ENCODE data around the gene ANKRD34A.

Gene ANKRD34A

DNA sequence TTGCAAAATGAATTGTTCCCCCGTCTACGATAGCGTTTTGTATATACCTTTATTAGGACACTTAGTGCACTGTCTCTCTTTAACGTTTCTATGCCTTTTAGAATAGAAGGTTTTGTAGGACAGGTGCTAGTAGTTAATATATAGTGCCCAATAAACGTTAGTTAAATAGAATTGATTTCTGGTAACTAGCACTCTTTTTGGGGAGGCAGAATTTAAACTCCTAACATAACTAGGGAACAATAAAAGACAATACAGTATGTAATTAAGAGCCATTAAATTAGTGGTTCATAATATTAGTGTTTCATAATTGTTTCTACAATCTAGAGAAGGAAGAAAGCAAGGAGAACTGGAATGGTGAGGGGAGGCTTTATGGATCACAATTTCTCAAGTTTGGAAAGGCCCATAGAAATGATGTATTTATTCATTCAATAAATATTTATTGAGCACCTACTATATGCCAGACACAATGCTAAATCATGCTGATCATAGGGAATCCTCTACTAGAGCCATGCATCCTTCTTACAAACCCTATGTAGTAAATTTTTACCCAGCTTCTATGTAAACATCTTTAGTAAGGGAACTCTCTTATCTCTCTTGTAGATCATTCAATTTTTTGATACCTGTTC, 857 bp upstream of the ANKRD34A start:
- peaks cover 50% of the 10 kb centered on the region for H3K4me1 ChIP-seq (ENCODE audit: insufficient read depth, low read length)
- ATAC-seq (ENCODE audit: insufficient read depth, low read depth) (no peak), DNase-seq (no peak)
- H3K79me2 ChIP-seq (ENCODE audit: insufficient read depth, low read length): 0 out of 2 replicates have a peak, but pooled peaks cover 5% of the 10 kb centered on the region
- H3K36me3 ChIP-seq (ENCODE audit: insufficient read depth, low read length): no peaks in the 10 kb centered on the region
- no peak for TF ChIP-seq EZH2 (IDR thresholded peaks at IDR 0.05; ENCODE audit: borderline replicate concordance, low read depth, low read length, severe bottlenecking)
- no peak for TF ChIP-seq CTCF (IDR thresholded peaks at IDR 0.05; ENCODE audit: borderline replicate concordance, extremely low read depth, low read length, poor library complexity, severe bottlenecking)
- H3K4me2 ChIP-seq (ENCODE audit: insufficient read depth, low read length): peak overlapping the region; percentile 98
- H4K20me1 ChIP-seq (ENCODE audit: insufficient read depth, low read length): no peaks in the 10 kb centered on the region; the same call in 1 of the 2 replicates
- H3K27ac ChIP-seq (ENCODE audit: low read length): peak overlapping the region; percentile 74
- H3K4me3 ChIP-seq (ENCODE audit: low read depth in 1 of 2, low read length in 2 of 2): peak overlapping the region; percentile 64 to 80
- no peaks in the 10 kb centered on the region for H3K9me3 ChIP-seq (ENCODE audit: insufficient read depth, low read length, severe bottlenecking)
- peaks cover 26% of the 10 kb centered on the region for H3K27me3 ChIP-seq (ENCODE audit: insufficient read depth, low read length, poor library complexity)
- H2AFZ ChIP-seq (ENCODE audit: low read depth, low read length): peak overlapping the region; percentile 87
- peak overlapping the region; percentile 64 for H3K9ac ChIP-seq (ENCODE audit: low read depth, low read length)

- H3K36me3 ChIP-seq (ENCODE audit: insufficient read depth, low read length): no peaks in the 10 kb centered on the region
- H4K20me1 ChIP-seq (ENCODE audit: insufficient read depth, low read length): no peaks in the 10 kb centered on the region; the same call in 1 of the 2 replicates
- H3K9ac ChIP-seq (ENCODE audit: low read depth, low read length): peak overlapping the region; percentile 64
- H3K4me3 ChIP-seq (ENCODE audit: low read depth in 1 of 2, low read length in 2 of 2): peak overlapping the region in 1 of 2 experiments; percentile 80; a peak in 2 of 4 replicates
- H3K79me2 ChIP-seq (ENCODE audit: insufficient read depth, low read length): 0 out of 2 replicates have a peak, but pooled peaks cover 5% of the 10 kb centered on the region
- TF ChIP-seq EZH2 (IDR thresholded peaks at IDR 0.05; ENCODE audit: borderline replicate concordance, low read depth, low read length, severe bottlenecking) (no peak), CTCF (IDR thresholded peaks at IDR 0.05; ENCODE audit: borderline replicate concordance, extremely low read depth, low read length, poor library complexity, severe bottlenecking) (no peak)
- H2AFZ ChIP-seq (ENCODE audit: low read depth, low read length): no peak overlapping the region
- peaks cover 68% of the 10 kb centered on the region for H3K4me1 ChIP-seq (ENCODE audit: insufficient read depth, low read length)
- ATAC-seq (ENCODE audit: insufficient read depth, low read depth): no peak
- H3K4me2 ChIP-seq (ENCODE audit: insufficient read depth, low read length): peak overlapping the region; percentile 98
- no peak for DNase-seq
- H3K9me3 ChIP-seq (ENCODE audit: insufficient read depth, low read length, severe bottlenecking): no peaks in the 10 kb centered on the region
- peaks cover 26% of the 10 kb centered on the region for H3K27me3 ChIP-seq (ENCODE audit: insufficient read depth, low read length, poor library complexity)
- peak overlapping the region; percentile 63; the same call in 1 of the 2 replicates for H3K27ac ChIP-seq (ENCODE audit: low read length)
Measured at GRCh38 chr1:145963265-145964019, 933 bp downstream of the ANKRD34A start.

DNA sequence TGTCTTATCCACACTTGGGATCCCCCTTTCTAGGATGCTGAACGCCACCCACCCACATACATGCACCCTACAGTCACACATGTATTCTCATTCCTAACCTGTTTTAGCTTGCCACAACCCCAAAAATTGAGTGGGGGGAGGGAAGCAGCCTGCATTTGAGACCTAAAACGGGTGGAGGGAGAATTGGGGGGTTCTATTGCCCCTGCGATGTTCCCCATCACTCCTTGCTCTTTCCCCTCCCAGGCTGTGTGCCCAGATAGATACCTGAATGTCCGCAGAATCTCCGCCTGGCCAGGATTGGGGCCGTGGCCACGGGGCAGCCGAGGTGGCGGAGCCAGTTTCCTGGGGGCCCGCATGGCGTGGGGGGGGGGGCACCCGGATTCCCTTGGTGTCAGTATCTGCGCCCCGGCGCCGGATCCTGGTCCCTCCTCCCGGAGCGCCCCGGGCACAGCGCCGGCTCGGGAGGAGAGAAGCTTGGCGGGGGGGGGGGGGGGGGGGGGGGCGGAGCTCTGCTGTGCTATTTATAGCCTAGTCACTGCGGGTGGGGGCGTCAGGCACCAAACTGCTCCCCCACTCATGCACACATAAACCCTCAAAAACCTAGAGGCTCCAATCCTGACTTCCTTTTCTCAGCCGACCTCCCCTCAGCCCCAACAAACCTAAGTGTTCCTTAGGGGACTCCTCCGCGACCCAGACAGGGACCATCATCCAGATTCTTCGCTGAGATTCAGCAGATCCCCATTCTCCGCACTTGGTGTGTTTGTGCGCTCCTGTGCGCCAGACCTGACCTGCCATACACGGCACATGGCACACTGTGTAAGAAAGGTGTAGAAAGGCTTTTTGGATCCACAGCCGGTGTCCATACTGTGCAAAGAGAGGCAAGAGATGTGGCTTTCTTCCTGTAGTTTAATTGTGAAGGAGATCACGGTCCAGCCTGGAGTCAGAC, 1.9 kb downstream of the ANKRD34A start:
- peaks cover 7% of the 10 kb centered on the region for H3K79me2 ChIP-seq (ENCODE audit: insufficient read depth, low read length)
- TF ChIP-seq CTCF (IDR thresholded peaks at IDR 0.05; ENCODE audit: borderline replicate concordance, extremely low read depth, low read length, poor library complexity, severe bottlenecking): no peak
- peak; percentile 71 for TF ChIP-seq EZH2 (IDR thresholded peaks at IDR 0.05; ENCODE audit: borderline replicate concordance, low read depth, low read length, severe bottlenecking)
- ATAC-seq (ENCODE audit: insufficient read depth, low read depth) (no peak), DNase-seq (no peak)
- H3K9ac ChIP-seq (ENCODE audit: low read depth, low read length): peak overlapping the region; percentile 63
- H3K9me3 ChIP-seq (ENCODE audit: insufficient read depth, low read length, severe bottlenecking): no peaks in the 10 kb centered on the region
- H3K4me2 ChIP-seq (ENCODE audit: insufficient read depth, low read length): peak overlapping the region; percentile 98
- H3K4me1 ChIP-seq (ENCODE audit: insufficient read depth, low read length): peaks cover 73% of the 10 kb centered on the region
- H3K36me3 ChIP-seq (ENCODE audit: insufficient read depth, low read length): no peaks in the 10 kb centered on the region; the same call in 1 of the 2 replicates
- H3K27me3 ChIP-seq (ENCODE audit: insufficient read depth, low read length, poor library complexity): peaks cover 26% of the 10 kb centered on the region
- H2AFZ ChIP-seq (ENCODE audit: low read depth, low read length): peak overlapping the region; percentile 85
- H3K4me3 ChIP-seq (ENCODE audit: low read depth in 1 of 2, low read length in 2 of 2): peak overlapping the region in 1 of 2 experiments; percentile 80; a peak in 2 of 4 replicates
- H4K20me1 ChIP-seq (ENCODE audit: insufficient read depth, low read length): no peaks in the 10 kb centered on the region; the same call in 1 of the 2 replicates
- no peak overlapping the region for H3K27ac ChIP-seq (ENCODE audit: low read length)
